ENCODE results near the gene AKNA.

Gene AKNA

DNA sequence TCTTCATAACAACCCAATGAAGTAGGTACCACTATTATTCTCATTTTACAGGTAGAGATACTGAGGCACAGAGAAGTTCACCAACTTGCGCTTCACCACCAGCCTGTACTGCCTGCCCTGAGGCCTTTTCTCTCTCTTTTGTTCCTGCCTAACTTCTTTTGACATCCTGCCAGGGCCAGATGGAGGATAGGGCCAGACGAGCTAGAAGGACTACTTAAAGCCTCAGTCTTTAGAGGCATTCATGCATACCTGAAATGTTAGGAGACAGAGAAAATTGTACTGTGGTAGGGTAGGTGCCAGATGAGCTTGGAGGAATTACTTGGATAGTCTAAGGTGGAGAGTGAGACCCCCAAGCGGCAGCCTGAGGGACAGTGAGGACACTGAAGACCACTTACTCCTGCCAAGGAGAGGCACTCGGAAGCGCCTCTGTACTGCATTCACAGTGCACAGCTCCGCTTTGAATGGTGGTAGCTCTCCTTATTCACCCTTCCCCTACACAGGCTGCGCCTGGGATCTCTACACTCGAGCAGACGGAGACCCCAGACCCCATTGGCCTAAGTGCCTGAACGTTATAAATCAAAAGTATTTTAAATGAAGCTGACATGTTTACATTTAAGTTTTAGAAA lies 71.1 kb downstream of the AKNA start:
- DNase-seq = no peak

DNA sequence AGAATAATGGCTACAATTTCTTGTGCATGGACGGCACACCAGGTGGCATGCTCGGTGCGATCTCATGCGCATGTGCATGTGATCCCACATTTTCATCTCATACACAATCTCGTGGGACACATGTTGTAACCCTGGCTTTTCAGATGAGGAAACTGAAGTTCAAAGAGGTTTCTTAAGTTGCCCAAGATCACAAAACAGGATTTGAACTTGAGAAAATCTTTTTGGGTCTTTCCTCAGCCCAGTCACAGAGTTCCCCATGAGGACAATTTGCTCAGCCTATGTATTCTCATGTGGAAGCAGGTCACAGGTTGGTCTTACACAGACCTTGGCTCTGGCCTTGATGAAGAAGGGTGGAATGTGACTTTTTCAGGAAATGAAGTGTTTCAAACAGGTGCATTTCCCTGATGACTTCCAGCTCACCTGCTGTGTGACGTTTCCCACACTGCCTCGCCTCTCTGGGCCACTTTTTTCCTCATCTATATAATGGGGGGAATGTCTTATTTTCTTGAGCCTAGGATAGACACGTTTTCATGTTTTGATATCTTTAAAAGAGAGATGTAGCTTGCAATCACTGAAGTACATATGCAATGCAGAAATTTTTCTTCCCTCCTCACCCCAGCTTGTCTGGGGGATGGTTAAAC lies 71.9 kb downstream of the AKNA start:
- DNase-seq = no peak

DNA sequence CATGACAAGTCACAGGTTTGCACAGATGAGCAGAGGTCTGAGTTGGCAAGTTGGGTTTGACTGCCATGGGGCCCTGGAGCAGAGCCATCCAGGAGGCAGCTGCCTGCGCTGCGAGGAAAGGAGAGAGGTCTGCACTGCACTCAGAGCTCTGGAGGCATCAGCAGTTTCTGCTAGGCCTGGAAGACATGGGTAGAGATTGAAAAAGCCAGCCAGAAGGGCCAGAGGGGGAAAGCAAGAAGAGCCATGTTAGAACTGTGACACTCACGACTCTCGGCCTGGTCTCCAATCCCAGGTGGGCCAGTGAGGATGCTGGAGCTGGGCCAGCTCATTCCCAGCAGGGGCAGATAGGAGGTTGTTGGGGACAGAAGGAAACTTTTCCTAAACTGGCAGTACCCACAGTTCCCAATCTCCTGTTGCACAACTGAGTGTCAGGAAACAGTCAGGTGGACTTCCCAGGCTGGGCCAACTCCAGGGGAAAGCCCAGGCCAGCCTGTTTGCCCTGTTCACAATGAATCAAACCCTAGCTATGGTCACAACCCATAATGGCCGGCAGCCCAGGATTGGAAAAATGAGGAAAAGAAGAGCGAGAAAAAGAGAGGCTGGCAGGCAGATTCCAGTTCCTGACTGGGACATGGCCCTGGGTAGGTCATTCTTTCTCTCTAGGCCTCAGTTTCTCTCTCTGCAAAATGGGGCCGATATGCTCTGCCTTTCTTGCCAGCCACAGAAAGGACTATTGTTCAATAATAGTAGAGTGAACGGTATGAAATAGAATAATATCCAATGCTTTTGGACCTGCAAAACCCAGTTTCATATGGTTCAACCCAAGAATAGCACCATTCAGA lies 72.7 kb downstream of the AKNA start:
- no peak for DNase-seq

DNA sequence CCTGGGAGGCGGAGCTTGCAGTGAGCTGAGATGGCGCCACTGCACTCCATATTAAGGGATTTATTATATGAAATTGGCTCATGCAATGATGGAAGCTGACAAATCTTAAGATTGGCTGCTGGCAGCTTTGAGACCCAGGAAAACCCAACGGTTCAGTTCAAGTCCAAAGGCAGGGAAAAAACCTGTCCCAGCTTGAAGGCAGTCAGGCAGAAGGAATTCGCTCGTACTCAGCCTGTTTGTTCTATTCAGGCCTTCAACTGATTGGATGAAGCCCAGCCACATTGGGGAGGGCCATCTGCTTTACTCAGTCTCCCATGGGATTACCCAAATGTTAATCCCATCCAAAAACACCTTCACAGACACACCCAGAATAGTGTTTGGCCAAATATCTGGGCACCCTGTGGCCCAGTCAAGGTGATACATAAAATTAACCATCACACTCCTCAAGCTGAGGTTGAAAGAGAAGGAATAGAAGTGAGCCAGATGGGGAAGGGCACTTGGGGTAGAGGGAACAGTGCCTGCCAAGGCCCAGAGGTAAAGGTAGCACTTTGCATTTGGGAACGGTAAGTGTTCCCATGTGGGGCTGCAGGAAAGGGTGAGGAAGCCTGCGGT lies 73.4 kb downstream of the AKNA start:
- no peak for DNase-seq

DNA sequence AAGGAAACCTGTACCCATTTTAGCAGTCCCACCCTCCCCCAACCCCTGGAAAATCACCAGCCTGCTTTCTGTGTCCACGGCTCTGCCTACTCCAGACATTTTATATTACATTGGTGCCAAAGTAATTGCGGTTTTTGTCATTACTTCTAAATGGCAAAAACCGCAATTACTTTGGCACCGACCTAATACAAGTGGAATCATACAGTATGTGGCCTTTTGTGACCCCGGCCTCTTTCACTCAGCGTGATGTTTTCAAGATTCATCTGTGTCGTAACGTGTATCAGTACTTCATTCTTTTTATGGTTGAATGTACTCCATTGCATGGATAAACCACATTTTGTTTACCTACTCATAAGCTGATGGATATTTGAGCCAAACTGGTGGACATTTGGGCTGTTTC lies 74.6 kb downstream of the AKNA start:
- no peak for DNase-seq

- no peak for DNase-seq
Observed at GRCh38 chr9:114312513-114312875, 75.3 kb downstream of the AKNA start.

GRCh38 chr9:114311571-114312512 lies 75.9 kb downstream of the AKNA start:
- DNase-seq = no peak

GRCh38 chr9:114310471-114311450 lies 77.0 kb downstream of the AKNA start:
- DNase-seq = no peak

- no peak for DNase-seq
Observed at GRCh38 chr9:114309096-114309495, 78.7 kb downstream of the AKNA start.

- DNase-seq = no peak
Observed at GRCh38 chr9:114308361-114308950, 79.3 kb downstream of the AKNA start.

- DNase-seq = no peak
Observed at GRCh38 chr9:114307899-114308267, 79.9 kb downstream of the AKNA start.

DNA sequence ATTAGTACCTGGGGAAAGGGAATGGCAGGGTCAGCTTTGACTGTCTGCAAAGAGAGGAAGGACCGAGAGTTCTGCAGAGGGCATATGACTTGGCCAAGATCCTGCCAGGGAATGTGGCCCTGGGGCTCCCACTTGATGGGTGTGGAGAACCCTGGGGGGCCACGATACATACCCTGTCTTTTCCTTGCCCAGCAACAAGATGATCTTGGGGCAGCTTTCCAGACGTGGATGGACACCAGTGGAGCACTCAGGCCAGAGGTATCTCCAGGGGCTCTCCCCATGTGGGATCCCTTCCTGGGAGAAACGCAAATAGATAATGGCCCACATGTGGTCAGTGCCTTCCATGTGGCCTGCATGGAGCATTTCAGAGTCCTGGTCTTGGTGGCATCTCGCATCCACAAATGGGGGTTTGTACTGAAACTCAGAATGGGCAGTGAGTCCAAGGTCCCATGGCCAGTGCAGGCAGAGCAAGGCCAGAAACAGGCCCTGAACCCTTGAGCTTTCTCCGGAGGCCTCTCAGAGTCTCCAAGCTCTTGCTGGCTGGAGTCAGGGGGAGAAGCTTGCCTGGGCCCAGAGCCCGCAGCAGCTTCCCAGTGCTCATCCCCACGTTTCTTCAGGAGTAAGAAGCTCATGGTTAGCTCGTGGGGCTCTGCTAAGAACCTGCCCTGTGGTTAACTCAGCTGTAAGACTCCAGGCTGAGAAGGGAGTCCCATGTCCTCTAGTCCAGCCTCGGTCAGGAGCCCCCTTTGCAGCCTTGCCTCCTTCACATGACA lies 83.2 kb downstream of the AKNA start:
- no peak for DNase-seq

GRCh38 chr9:114303977-114304376 lies 83.8 kb downstream of the AKNA start:
- no peak for DNase-seq

- DNase-seq = no peak
Observed at GRCh38 chr9:114303571-114303970, 84.2 kb downstream of the AKNA start.

GRCh38 chr9:114302727-114303126 lies 85.1 kb downstream of the AKNA start:
- DNase-seq = no peak

DNA sequence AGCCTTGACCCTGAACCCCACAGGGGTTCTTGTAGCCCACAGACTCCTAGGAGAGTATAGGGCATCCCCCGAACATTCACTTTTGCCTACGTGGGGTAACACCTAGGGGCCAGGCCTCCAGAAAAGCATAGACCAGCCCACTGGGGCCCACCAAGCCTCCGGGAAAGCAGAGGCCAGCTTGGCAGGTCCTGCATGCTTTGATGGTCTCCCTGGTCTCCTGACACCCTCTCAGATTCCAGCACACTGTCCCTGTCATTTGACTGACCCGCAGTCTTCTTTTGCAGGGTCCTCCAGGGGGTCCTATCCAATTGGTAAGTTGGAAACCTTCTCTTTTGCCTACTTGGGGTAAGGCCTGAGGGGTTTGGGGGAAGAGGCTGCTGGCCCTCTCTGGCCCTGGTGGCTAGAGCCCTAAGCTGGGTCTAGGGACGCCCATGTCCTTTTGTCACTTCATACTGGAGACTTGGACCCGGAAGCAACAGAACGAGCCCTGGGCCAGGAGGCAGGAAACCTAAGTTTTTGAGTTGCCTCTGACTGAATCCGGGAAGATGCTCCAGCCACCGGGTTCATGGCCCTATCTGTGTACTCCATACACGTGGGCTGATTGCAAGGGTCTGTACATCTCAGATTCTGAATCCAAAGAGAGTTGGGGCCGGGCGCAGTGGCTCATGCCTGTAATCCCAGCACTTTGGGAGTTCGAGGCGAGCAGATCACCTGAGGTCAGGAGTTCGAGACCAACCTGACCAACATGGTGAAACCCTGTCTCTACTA lies 85.8 kb downstream of the AKNA start:
- no peak for DNase-seq

DNA sequence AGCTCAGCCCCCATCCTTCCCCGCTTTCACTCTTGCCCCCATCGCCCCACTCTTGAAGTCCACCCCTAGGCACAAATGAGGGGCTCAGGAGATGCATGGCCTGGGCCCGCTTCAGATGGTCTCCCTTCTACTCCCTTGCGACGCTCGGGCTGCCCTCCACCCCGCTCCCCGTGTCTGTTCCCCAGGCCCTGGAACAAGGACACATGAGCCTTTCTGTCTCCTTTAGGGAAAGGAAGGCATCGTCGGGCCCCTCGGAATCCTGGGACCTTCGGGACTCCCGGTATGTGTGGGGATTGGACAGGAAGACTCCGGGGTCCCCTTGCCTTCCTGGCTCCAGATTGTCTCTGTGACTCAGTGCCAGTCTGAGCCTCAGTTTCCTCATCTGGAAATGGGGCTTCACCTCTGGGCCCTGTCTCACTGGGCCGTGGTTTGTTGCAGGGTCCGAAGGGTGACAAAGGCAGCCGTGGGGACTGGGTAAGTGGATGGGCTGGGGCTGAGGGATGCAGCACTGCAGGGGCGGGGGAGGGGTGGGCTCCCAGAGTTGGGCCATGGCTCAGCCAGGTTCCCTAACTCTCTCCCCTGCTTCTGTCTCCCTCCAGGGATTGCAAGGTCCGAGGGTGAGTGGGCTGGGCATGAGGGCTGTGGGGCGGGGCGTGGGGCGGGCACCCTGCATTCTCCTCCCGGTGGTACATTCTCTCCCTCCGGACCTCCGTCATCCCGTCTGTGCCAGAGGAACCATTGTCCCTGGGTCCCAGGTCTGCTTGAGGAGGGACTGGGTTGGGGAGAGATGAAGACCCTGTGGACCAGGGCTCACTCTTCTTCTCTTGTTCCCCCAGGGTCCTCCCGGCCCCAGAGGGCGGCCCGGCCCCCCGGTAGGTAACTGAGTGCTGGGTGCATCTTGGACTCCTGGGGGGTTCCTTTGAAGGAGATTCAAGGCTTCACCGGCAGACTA lies 86.7 kb downstream of the AKNA start:
- DNase-seq = no peak

Data from NCI-H2029 treated with DMSO at 0.1 percent for 48 hours (cell line).